TTC549 (cell line): ENCODE measurements around the gene SPINT4.

Experiments
- FAIRE-seq: peaks from 2 replicates; lab custom pipeline; 2012; peaks lifted over from hg19 to GRCh38; lab: Jason Lieb, UNC

SPINT4 gene

DNA sequence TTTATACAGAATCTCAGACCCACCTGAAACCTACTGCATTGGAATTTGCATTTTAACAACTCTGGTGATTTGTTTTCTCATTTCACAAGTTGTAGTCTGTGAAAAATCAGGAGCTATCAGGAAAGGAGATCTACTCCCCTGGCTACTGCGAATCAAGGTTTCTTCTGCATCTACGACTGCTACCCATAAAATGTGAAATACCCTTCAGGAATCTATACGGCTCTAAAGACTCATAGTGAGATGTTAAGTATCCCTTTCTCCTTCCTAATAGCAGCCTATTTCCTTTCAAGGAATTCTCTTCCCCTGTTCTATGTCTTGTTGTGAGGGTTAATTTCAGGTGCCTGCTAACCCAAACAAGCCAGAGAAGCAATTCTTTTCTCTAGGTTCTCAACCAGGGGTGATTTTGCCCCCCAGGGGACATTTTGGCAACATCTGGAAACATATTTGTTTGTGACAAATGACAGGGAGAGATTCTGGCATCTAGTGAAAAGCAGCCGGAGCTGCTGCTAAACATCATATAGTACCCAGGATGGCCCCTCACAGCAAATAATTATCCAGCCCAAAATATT, 43.2 kb downstream of the SPINT4 start:
- FAIRE-seq, result no peak

DNA sequence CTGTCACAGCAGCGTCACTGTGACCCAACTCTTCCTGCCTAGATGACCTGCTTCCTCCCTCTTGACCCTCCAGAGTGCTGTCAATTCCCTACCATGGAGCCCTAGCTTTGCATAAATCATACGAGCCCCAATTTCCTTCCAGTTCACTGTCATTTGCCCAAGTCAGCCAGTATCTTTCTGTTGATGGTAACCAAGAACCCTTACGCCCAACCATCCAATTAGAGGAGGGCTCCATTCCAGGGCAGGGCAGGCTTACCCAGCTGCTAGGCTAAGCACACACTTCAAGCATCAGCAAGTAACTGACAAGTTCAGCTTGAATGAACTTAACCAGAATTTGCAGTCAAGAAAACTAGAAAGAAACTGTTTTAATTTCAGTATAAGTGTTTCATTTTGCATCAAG, 43.8 kb downstream of the SPINT4 start:
- FAIRE-seq, result no peak

DNA sequence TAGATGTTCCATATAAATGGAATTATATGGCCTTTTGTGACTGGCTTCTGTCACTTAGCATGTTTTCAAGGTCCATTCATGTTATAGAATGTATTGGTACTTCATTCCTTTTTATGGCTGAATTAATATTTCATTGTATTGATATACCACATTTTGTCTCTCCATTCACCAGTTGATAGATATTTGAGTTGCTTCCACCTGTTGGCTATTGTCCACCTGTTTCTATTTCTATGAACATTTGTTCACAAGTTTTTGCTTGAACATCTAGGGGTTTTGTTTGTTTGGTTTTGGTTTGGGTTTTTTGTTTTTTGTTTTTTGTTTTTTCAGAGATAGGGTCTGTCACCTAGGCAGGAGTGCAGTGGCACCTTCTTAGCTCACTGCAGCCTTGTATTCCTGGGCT, 46.3 kb downstream of the SPINT4 start:
- FAIRE-seq, result no peak

DNA sequence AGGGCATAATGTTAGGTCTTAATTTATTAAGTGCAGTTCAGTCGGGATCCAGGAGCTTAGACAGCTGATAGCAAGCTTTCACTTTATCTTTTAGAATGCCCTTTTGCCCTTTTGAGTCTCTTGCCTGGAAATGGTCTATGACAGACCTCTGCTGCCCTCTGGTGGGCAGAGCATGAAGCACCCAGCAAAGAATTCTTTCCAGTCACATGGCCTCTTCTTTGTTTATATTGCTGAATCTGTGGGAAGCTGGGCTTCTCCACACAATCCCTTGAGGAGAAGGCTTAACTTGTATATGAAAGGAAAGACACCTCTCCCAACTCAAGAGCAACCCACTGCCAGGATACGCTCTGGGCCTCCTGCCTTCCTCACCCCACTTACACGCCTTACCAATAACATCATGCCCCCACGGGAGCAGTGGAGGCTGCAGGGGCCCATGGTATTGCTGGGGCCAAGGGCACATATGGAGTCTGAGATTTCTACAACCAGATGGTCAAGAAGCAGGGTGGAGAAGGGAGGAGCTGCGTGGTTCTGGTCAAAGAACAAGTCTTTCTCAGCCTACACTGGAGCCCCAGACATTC, 49.1 kb downstream of the SPINT4 start:
- peak; percentile 50 for FAIRE-seq

DNA sequence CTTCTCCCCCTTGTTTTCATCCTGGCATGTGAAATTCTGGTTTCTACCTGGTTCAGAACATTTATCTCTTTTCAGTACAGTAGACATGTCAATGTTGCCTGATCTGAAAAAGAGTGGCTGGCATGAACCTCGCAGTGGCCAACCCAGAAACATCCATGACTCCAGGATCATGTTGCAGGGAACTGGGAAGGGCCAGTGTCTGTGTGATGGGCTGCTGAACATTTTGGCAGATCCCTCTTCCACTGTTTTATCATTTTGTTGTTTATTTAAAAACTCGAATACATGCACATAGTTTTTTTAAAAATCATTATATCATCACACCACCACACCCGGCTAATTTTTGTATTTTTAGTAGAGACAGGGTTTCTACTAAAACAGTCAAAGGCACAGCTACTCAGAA, 50.5 kb downstream of the SPINT4 start:
- FAIRE-seq, result no peak

DNA sequence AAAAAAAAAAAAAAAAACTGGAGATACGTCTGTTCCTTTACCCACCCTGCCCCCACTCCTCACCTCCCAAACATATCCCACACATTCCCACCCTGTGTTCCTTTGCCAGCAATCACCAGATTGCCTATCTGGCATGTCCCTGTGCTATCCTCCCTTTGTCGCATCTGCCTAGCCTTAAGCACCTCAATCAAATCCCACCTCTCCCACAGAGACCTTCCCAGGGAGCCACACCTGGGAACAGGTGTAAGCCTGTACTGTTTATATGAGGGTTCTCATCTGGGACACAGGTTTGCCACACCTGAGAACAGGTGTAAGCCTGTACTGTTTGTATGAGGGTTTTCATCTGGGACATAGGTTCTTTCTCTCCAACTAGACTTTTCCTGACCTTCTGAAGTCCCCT, 52.8 kb downstream of the SPINT4 start:
- FAIRE-seq, result no peak

DNA sequence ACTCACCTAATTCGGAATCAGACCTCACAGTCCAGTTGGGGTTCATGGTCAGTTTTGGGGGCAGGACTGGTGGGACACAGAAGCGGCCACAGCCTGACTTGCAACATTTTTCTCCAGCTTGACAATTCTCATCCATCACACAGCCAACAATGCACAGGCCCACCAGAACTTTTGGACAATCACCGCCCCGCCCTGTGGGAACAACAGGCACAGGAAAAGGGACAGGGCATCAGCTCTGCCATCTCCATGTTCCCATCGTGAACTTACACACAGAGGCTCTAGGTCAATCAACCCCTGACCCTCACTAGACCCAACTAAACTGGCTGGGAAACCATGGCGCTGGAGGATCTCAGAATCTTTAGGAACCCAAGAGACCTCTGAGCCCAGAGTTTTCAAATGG, 53.3 kb downstream of the SPINT4 start:
- FAIRE-seq, result no peak
